Adrenal gland (tissue), 12 donors: ENCODE results near the gene TFF2. TPM values are rescaled to one million over a fixed set of nuclear protein-coding genes. Genes with fewer than 3 reads are reported as not detected.

ENCODE experiments used
- DNase-seq, 7 donors: peaks; one replicate each; pipeline ENCODE4 v3.0.0-alpha.2; 2019 to 2020
- H3K27ac ChIP-seq, 5 donors: fragments of 200-600 bp; sonication (generic) in 4 of 5; 1 replicate in 3 of 5; 2 replicates in 2 of 5; pipeline versions ENCODE4 v1.5.1 to v1.8.0; 2016 to 2020; ENCODE audit warnings: mild to moderate bottlenecking in 1 of 5
- H3K27me3 ChIP-seq: fragments of 200-600 bp; 2 replicates; pipeline ENCODE4 v1.8.0; 2021
- H3K36me3 ChIP-seq, 2 donors: fragments of 200-600 bp; replicated peaks in 1 of 2; 1 replicate in 1 of 2; 2 replicates in 1 of 2; pipeline versions ENCODE4 v1.5.1 to v1.8.0; 2018 to 2022
- H3K4me1 ChIP-seq, 2 donors: fragments of 200-600 bp; replicated peaks in 1 of 2; 1 replicate in 1 of 2; 2 replicates in 1 of 2; pipeline versions ENCODE4 v1.5.1 to v1.8.0; 2018 to 2021
- H3K4me3 ChIP-seq, 4 donors: fragments of 200-600 bp; sonication (generic) in 3 of 4; one replicate each; pipeline ENCODE4 v1.5.1; 2016 to 2018
- H3K9me3 ChIP-seq, 3 donors: fragments of 200-600 bp; sonication (generic) in 1 of 3; replicated peaks in 1 of 3; 1 replicate in 2 of 3; 2 replicates in 1 of 3; pipeline versions ENCODE4 v1.5.1 to v1.8.0; 2016 to 2021
- POLR2A ChIP-seq, 2 donors: fragments of 450-650 bp; IDR thresholded peaks; one replicate each; pipeline ENCODE4 v1.6.1; 2017; ENCODE audit warnings: antibody characterized with exemption in 2 of 2, mild to moderate bottlenecking in 2 of 2, moderate library complexity in 1 of 2
- WGBS, 4 donors: extraction: QIAGEN DNeasy Blood & Tissue Kit in 2 of 4; methylation state at CpG; one replicate each; pipeline versions ENCODE4 v1.1.5 to v1.1.7; 2013 to 2017; 5-methylcytosine and 5-hydroxymethylcytosine counted together
- intact Hi-C, 2 donors: fragments of 100-400 bp; cut with DNase I; formaldehyde crosslinking; loops; one replicate each; pipeline versions ENCODE4 v1.14.1 to v1.15.0; 2022 to 2023
- polyA plus RNA-seq, 3 donors: library from polyadenylated mRNA; stranded (reverse); fragments of 200-250 nt in 2 of 3; fragments of 350-450 nt in 1 of 3; fragmentation: Illumina TruSeq in 1 of 3; extraction: RNeasy Lipid Tissue Mini Kit (QIAGEN cat#74804) in 1 of 3; gene quantifications; one replicate each; pipeline ENCODE4 v1.2.3, GENCODE V29; 2013 to 2014
- total RNA-seq, 9 donors: library from RNA; depleted of rRNA in 4 of 9; stranded (reverse); fragments of >200 nt in 4 of 9; fragments of 120-200 nt in 1 of 9; fragmentation: NEBNext Ultra II Directional in 1 of 9; extraction: Animal tissue kit (Norgen Biotek cat#: 25700) in 1 of 9; gene quantifications; one replicate each; pipeline versions ENCODE4 v1.1.0 to v1.2.4, GENCODE V29; 2013 to 2023
- TF ChIP-seq, protein P1 (sequence below), 6 experiments: fragments of 450-650 bp in 4 of 6; fragments of 200-600 bp in 2 of 6; sonication (generic) in 1 of 6; IDR thresholded peaks; 1 replicate in 5 of 6; 2 replicates in 1 of 6; pipeline versions ENCODE4 v1.5.1 to v1.8.0; 2016 to 2021; ENCODE audit warnings: antibody characterized with exemption in 6 of 6, mild to moderate bottlenecking in 2 of 6, moderate library complexity in 1 of 6
- donor health status: healthy with polysubstance abuse.
- donor health status: Bipolar disorder and iron deficiency.
- donor health status: DM: yes; HTN: yes; CAD: no.
- donor health status: DM: no; HTN: no; CAD: no.
- donor health status: DM: no; HTN: no; CAD: no.
- donor health status: DM: yes; HTN: yes; CAD: no.

Gene TFF2
- total and polyA plus RNA-seq, 12 donors = 0.17 to 0.39 TPM; not detected in 10

- no peak for TF ChIP-seq POLR2A (IDR thresholded peaks at IDR 0.05)
- TF ChIP-seq, protein P1, sequence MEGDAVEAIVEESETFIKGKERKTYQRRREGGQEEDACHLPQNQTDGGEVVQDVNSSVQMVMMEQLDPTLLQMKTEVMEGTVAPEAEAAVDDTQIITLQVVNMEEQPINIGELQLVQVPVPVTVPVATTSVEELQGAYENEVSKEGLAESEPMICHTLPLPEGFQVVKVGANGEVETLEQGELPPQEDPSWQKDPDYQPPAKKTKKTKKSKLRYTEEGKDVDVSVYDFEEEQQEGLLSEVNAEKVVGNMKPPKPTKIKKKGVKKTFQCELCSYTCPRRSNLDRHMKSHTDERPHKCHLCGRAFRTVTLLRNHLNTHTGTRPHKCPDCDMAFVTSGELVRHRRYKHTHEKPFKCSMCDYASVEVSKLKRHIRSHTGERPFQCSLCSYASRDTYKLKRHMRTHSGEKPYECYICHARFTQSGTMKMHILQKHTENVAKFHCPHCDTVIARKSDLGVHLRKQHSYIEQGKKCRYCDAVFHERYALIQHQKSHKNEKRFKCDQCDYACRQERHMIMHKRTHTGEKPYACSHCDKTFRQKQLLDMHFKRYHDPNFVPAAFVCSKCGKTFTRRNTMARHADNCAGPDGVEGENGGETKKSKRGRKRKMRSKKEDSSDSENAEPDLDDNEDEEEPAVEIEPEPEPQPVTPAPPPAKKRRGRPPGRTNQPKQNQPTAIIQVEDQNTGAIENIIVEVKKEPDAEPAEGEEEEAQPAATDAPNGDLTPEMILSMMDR (IDR thresholded peaks at IDR 0.05) = no peak
- H3K36me3 ChIP-seq = no peaks in the 10 kb centered on the region
- H3K9me3 ChIP-seq = no peaks in the 10 kb centered on the region
- no peak overlapping the region for H3K4me3 ChIP-seq
- 73 to 83% (median 80%) methylated on average over 22 to 24 of the region's 24 CpGs for WGBS, 4 donors
- peaks cover 18% of the 10 kb centered on the region for H3K27me3 ChIP-seq
- intact Hi-C loops = no loop called here
- peak in 2 of 7 donors; percentile 12 to 39 for DNase-seq
- no peak overlapping the region for H3K27ac ChIP-seq
- no peaks in the 10 kb centered on the region for H3K4me1 ChIP-seq
Measured at GRCh38 chr21:42340187-42341050, 10.4 kb downstream of the TFF2 start.

DNA sequence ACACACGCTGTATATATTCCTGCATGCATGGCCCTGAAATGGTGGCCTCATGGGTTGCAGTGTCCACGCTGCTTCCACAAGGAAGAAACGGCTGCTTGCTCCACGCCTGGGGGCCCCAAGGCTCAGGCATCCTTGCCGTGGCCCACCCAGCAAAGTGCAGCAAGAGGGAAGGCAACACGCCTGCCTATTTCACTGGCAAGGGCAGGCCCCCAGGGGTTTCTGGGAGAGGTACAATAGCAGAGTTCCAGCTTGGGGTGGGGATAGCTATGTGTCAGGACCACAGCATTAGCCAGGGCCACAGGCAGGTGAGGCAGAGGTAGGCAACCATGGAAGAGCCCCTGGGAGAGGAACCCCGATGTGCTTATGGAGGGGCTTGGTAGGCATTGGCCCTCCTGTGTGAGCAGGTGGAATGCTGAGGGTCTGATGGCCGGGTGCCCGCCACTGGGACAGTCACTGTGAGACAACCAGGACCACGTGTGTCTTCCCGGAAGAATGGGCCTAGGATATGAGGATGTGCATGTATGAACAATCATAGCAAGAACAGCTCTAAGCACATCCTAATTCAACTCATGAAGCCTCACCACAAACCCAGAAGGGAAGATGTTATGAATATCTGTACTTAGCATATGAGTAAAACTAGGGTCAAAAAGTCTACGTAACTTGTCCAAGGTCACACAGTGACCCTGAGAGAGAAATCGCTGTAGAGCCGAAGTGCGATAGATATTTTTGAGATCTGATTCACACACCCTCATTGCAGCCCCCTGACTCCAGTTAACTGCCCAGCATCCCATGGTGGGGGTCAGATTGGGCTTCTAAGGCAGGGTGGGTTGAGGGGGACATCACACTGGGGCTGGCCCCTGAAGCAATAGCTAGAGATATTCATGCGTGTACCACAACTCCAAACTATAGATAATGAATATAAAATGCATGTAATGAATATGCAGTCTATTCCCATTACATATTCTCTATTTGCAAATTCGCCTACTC, 11.8 kb downstream of the TFF2 start:
- Histone ChIP-seq H3K4me3 (no peak overlapping the region), H3K27ac (no peak overlapping the region), H3K9me3 (no peaks in the 10 kb centered on the region), H3K36me3 (no peaks in the 10 kb centered on the region), H3K4me1 (no peaks in the 10 kb centered on the region), H3K27me3 (peaks cover 20% of the 10 kb centered on the region)
- TF ChIP-seq, protein P1 (IDR thresholded peaks at IDR 0.05) = no peak
- no peak for TF ChIP-seq POLR2A (IDR thresholded peaks at IDR 0.05)
- intact Hi-C loops = no loop called here
- DNase-seq = peak in 1 of 7 donors; percentile 7
- 76 to 88% (median 82%) methylated on average over 14 to 17 of the region's 17 CpGs for WGBS, 4 donors

GRCh38 chr21:42337830-42338728, 12.7 kb downstream of the TFF2 start:
- TF ChIP-seq, protein P1 (IDR thresholded peaks at IDR 0.05) = peak; percentile 23 to 63 (median 50)
- TF ChIP-seq POLR2A (IDR thresholded peaks at IDR 0.05) = no peak
- Histone ChIP-seq H3K27ac (no peak overlapping the region), H3K9me3 (no peaks in the 10 kb centered on the region), H3K36me3 (no peaks in the 10 kb centered on the region), H3K4me3 (no peak overlapping the region), H3K27me3 (peaks cover 20% of the 10 kb centered on the region), H3K4me1 (no peaks in the 10 kb centered on the region)
- 45 to 57% (median 52%) methylated on average over 19 to 23 of the region's 23 CpGs for WGBS, 4 donors
- peak; percentile 45 to 85 (median 64) for DNase-seq
- intact Hi-C loops = no loop called here
